ENCODE data around the gene KRT6C. TPM values are rescaled to one million over a fixed set of nuclear protein-coding genes. Genes with fewer than 3 reads are reported as not detected.
"Not testable (repeated sequence)": the region's sequence is repeated elsewhere in the genome, so short reads cannot be mapped to it uniquely, and the experiment has no call there.

Gene KRT6C
- total RNA-seq, 2 experiments from 2014 or later: not detected

DNA sequence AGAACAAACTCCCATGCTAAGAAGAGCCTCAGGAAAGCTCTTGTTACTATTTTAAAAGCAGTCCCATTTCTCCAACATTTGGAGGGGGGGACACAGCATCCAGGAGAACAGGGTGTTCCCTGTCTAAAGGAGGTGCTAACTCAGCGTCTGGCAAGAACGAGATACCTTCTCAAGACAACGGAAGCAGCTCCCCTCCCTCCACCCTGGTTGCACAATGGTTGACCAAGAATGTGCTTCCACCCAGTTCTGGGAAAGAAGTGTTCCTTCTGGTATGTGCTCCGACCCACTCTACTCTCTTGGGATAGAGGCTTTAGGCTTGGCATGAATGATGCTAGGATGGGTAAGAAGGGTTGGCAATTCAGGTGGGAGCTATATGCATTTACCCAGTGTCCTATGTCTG, 20.9 kb upstream of the KRT6C start:
- Mint-ChIP-seq H3K27me3 (peaks cover 26% of the 10 kb centered on the region), H3K4me3 (no peak overlapping the region), H3K36me3 (ENCODE audit: low read depth) (no peaks in the 10 kb centered on the region), H3K27ac (no peak overlapping the region), H3K4me1 (no peaks in the 10 kb centered on the region), H3K9me3 (no peaks in the 10 kb centered on the region)
- ChIA-PET CTCF (no interaction called here), POLR2A (no interaction called here)
- DNase-seq: no peak

DNA sequence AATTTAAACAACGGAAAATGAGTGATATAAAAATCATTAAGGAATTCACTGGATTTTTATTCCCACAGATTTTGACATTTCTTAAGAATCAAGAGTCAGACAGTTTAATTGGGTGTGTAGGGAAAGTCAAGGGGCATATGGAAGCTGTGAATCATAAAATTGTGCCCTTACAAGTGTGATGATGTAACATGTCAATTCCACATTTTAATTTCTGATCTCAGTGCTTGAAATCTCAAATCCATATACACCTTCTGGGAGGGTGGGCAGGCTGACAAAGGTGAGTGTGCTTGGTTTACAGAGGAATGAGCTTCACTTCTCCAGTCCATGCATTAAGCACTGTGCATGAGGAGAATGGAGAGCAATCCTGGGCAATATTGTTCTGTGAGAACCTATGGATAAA, 20.5 kb upstream of the KRT6C start:
- no peak overlapping the region for H3K27ac Mint-ChIP-seq
- peaks cover 26% of the 10 kb centered on the region for H3K27me3 Mint-ChIP-seq
- H3K4me1 Mint-ChIP-seq: no peaks in the 10 kb centered on the region
- no peak for DNase-seq
- H3K4me3 Mint-ChIP-seq: no peak overlapping the region
- no peaks in the 10 kb centered on the region for H3K9me3 Mint-ChIP-seq
- ChIA-PET POLR2A (no interaction called here), CTCF (no interaction called here)
- H3K36me3 Mint-ChIP-seq (ENCODE audit: low read depth): no peaks in the 10 kb centered on the region

DNA sequence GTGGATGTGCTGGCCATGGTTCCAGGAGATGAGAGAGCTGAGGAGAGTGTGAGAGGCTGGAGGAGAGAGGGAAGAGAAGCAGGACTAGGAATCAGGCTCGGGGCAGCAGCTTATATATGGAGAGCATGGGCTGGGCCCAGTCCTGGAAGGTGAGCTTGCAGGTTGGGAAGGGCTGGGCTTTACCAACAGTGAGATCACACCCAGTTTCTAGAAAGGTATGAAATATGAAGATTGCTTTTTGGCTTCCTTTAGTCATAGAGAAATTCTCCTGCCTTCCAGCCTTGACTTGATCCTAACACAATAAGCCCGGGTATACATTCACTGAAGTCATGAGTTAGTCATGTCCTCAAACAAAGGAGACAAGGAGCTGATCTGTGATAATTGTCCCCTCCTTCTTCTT, 19.6 kb upstream of the KRT6C start, which contains the start of gene KRT6A:
Gene KRT6A, minus strand, starts transcription at position 86 of the 400 bp plus-strand sequence. Its CDS starts 69 bp downstream, at position 17.
- Mint-ChIP-seq H3K27me3 (peaks cover 22% of the 10 kb centered on the region), H3K4me1 (no peaks in the 10 kb centered on the region), H3K27ac (no peak within 1 kb of the TSS), H3K36me3 (ENCODE audit: low read depth) (no peaks in the 10 kb centered on the region), H3K4me3 (no peak within 1 kb of the TSS), H3K9me3 (no peaks in the 10 kb centered on the region)
- POLR2A ChIA-PET: no interaction called here
- CTCF ChIA-PET: no interaction called here
- DNase-seq: no peak

DNA sequence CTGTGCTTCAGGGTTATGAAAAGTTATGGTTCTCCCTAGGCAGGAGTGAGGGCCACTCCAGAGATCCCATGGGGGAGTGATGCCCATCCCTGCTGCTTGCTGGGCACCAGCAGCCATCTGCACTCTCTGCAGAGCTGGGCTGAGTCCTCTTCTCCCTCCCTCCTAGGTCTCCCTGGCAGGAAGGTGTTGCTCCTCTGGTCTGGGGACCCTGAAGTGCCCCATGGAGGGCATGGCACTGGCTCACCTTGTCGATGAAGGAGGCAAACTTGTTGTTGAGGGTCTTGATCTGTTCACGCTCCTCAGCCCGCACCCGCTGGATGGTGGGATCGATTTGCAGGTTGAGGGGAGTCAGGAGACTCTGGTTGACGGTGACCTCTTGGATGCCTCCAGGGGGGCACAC, 18.8 kb upstream of the KRT6C start:
- H3K36me3 Mint-ChIP-seq (ENCODE audit: low read depth); H3K4me1 Mint-ChIP-seq; H3K4me3 Mint-ChIP-seq; H3K27ac Mint-ChIP-seq; CTCF ChIA-PET; DNase-seq; POLR2A ChIA-PET; H3K9me3 Mint-ChIP-seq: not testable (repeated sequence)
- peaks cover 19% of the 10 kb centered on the region for H3K27me3 Mint-ChIP-seq

DNA sequence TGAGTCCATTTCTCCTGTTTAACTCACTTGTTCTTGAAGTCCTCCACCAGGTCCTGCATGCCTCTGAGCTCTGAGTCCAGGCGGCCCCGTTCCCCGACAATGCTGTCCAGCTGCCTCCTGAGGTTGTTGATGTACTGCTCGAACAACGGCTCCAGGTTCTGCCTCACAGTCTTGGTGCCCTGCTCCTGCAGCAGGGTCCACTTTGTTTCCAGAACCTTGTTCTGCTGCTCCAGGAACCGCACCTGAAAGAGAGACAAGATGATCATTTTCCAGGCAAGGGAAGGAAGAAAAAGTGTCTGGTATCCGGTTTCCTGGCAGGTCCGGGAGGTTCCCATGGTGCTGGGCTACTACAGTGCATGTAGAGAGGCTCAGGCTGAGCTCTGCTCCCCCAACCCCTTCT, 17.9 kb upstream of the KRT6C start:
- peaks cover 25% of the 10 kb centered on the region for H3K27me3 Mint-ChIP-seq
- H3K9me3 Mint-ChIP-seq; H3K4me1 Mint-ChIP-seq; POLR2A ChIA-PET; DNase-seq; H3K4me3 Mint-ChIP-seq; H3K36me3 Mint-ChIP-seq (ENCODE audit: low read depth); H3K27ac Mint-ChIP-seq; CTCF ChIA-PET: not testable (repeated sequence)

DNA sequence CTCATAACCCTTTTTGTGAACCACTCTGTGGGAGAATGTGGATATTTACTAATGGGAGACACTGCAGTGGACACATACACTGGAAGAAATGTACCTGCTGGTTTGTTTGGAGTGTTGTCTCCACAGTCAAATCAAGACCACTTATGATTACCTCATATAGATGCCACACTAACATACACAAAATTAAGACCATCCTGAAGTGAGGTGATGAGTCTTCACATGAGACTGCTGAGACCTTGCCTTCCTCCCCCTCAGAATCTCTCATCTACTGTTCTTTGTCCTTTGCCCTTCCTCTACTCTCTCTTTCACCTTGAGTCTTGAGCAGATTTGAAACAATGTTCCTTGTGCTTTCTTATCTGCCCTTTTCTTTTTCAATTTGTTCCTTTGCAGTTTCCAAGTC, 15.1 kb upstream of the KRT6C start:
- CTCF ChIA-PET: no interaction called here
- peaks cover 29% of the 10 kb centered on the region for H3K27me3 Mint-ChIP-seq
- H3K36me3 Mint-ChIP-seq (ENCODE audit: low read depth): no peaks in the 10 kb centered on the region
- POLR2A ChIA-PET: no interaction called here
- peaks cover 4% of the 10 kb centered on the region for H3K9me3 Mint-ChIP-seq
- H3K4me1 Mint-ChIP-seq: no peaks in the 10 kb centered on the region
- H3K27ac Mint-ChIP-seq: no peak overlapping the region
- no peak overlapping the region for H3K4me3 Mint-ChIP-seq
- no peak for DNase-seq

DNA sequence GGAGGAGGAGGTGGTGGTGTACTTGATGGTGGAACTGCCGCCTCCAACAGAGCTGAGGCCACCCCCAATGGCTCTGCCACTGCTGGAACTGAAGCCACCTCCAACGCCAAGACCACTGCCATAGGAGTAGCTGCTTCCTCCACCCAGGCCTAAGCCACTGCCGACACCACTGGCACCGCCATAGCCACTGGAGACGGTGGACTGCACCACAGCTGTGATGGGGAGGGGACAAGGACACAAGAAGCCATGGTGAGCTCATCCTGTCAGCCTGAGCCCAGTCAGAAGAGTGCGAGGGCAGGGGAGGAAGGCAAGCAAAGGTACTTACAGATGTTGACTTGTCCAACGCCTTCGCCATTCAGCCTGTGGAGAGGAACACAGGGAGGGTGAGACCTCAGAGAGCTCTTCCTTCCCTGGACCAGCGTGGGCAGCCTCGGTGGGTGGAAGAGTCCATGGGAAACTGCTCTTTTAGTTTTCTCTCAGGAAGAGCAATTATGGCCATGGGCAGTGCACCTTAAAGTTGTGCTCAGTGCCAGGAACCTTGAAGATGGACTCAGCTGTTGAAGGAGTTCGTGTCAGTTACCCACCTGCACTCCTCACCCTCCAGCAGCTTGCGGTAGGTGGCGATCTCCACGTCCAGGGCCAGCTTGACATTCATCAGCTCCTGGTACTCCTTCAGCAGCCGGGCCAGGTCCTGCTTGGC, 14.3 kb upstream of the KRT6C start:
- DNase-seq; H3K4me1 Mint-ChIP-seq; H3K4me3 Mint-ChIP-seq; H3K27ac Mint-ChIP-seq; H3K36me3 Mint-ChIP-seq (ENCODE audit: low read depth); POLR2A ChIA-PET; H3K9me3 Mint-ChIP-seq; CTCF ChIA-PET: not testable (repeated sequence)
- peaks cover 34% of the 10 kb centered on the region for H3K27me3 Mint-ChIP-seq

DNA sequence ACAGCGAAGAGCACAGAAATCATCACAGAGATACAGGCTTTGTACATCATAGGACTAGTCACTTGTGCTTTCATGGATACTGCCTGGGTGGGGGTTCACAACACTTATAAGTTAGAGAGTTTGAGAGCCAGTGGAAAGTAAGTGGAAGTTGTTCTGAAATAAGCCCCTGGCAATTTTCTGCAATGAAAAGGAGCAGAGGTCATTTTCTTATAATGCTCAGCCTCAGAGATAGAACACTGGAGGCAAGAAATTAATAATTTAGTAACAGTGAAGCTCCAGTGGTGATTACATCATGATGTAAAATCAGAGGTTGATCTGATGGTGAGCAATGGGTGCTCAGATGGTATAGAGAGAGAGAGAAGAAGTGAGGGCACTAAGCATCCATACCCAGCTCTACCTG, 13.6 kb upstream of the KRT6C start:
- no peak for DNase-seq
- H3K4me1 Mint-ChIP-seq: no peaks in the 10 kb centered on the region
- H3K9me3 Mint-ChIP-seq: peaks cover 4% of the 10 kb centered on the region
- no peak overlapping the region for H3K27ac Mint-ChIP-seq
- ChIA-PET CTCF (no interaction called here), POLR2A (no interaction called here)
- peaks cover 37% of the 10 kb centered on the region for H3K27me3 Mint-ChIP-seq
- H3K4me3 Mint-ChIP-seq: no peak overlapping the region
- no peaks in the 10 kb centered on the region for H3K36me3 Mint-ChIP-seq (ENCODE audit: low read depth)

DNA sequence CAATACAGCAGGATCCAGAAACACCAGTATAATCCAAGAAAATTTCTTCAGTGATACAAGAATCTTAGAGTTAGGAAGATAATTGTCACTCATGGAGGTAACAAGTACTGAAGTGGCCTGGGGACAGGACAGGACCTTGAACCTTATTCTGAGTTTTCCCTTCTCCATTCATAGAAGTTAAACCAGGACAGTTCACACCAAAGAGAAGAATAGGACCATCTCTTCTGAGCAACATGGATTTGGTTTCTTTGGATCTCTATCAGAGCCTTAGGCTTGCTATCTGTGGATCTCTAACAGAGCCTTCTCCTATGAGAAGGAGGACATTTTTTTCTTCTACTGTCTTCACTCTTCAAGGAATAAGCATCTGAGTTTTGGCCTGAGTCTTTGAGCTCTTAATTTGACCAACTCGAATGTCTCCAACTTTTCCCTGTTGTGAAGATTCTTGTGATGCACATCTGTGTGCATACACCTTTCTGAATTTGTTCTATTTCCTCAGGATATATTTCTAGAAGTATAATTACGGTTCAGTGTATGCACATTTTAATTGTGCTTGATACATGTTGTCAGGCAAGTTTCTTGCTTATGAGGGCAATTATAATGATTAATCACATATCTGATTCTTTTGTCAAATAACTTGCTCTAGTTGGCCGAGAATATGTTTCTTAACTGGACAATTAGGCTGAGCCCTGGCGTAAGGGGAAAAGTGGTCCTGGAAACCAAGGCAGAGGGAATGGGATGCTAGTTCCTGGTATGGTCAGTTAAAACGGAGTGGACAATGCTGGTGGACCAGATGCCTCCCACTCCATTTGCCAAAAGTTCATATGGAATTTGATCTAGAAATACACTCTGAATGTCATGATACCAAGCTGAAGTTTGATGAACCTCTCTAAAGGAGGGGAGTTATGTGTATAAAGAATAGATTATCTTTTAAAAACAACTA, 12.8 kb upstream of the KRT6C start:
- CTCF ChIA-PET: no interaction called here
- H3K9me3 Mint-ChIP-seq: peaks cover 4% of the 10 kb centered on the region
- H3K4me3 Mint-ChIP-seq: no peak overlapping the region
- H3K4me1 Mint-ChIP-seq: no peaks in the 10 kb centered on the region
- DNase-seq: no peak
- POLR2A ChIA-PET: no interaction called here
- peaks cover 41% of the 10 kb centered on the region for H3K27me3 Mint-ChIP-seq
- no peak overlapping the region for H3K27ac Mint-ChIP-seq
- H3K36me3 Mint-ChIP-seq (ENCODE audit: low read depth): no peaks in the 10 kb centered on the region

DNA sequence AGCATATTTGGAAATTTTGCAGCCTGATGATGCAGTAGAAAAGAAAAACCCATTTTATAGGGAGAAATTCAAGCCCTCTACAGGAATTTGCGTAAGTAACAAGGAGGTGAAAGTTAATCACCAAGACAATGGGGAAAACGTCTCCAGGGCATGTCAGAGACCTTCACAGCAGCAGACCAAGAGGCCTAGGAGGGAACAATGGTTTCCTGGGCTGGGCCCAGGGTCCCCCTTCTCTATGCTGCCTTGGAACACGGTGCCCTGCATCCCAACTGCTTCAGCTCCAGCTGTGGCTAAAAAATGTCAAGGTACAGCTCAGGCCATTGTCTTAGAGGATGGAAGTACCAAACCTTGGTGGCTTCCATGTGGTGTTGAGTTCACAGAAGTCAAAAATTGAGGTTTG, 6.5 kb upstream of the KRT6C start:
- ChIA-PET CTCF (no interaction called here), POLR2A (no interaction called here)
- no peak overlapping the region for H3K4me3 Mint-ChIP-seq
- no peaks in the 10 kb centered on the region for H3K36me3 Mint-ChIP-seq (ENCODE audit: low read depth)
- DNase-seq: no peak
- H3K27ac Mint-ChIP-seq: no peak overlapping the region
- peaks cover 5% of the 10 kb centered on the region for H3K9me3 Mint-ChIP-seq
- H3K27me3 Mint-ChIP-seq: peaks cover 50% of the 10 kb centered on the region
- H3K4me1 Mint-ChIP-seq: no peaks in the 10 kb centered on the region

DNA sequence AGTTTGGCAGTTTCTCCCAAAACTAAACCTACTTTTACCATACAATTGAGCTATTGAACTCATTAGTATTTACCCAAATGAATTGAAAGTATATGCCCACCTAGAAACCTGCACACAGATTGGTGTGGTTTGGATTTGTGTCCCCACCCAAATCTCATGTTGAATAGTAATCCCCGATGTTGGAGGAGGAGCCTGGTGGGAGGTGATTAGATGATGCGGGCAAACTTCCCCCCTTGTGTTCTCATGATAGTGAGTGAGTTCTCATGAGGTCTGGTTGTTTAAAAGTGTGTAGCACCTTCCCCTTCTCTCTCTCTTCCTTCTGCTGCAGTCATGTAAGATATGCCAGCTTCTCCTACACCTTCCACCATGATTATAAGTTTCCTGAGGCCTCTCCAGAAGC, 4.0 kb upstream of the KRT6C start:
- no peak overlapping the region for H3K4me3 Mint-ChIP-seq

DNA sequence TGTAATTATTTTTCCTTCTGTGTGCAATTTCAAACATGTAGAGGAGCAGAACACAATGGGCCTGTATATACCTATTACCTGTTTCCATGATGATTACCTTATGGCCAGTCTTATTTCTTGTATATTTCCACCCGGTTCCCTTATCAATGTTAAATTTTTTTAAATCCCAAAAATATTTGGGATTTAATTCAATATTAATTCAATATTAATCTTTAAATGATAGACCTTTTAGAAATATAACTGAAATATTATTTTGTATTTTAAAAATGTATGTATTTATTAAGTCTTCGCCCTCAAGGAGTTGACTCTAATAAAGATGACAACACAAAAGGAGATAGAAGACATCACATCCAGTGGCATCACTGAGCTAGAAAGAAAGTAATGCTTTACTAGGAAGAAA, 607 bp upstream of the KRT6C start:
- DNase-seq: no peak
- H3K27ac Mint-ChIP-seq: no peak overlapping the region
- ChIA-PET POLR2A (no interaction called here), CTCF (no interaction called here)
- H3K9me3 Mint-ChIP-seq: peaks cover 2% of the 10 kb centered on the region
- H3K4me1 Mint-ChIP-seq: no peaks in the 10 kb centered on the region
- H3K27me3 Mint-ChIP-seq: peaks cover 23% of the 10 kb centered on the region
- H3K4me3 Mint-ChIP-seq: no peak overlapping the region
- H3K36me3 Mint-ChIP-seq (ENCODE audit: low read depth): no peaks in the 10 kb centered on the region

More for the DNA sequence above, 4.0 kb upstream of the KRT6C start:
- ChIA-PET CTCF (no interaction called here), POLR2A (no interaction called here)
- Mint-ChIP-seq H3K9me3 (peaks cover 2% of the 10 kb centered on the region), H3K4me1 (no peaks in the 10 kb centered on the region), H3K36me3 (ENCODE audit: low read depth) (no peaks in the 10 kb centered on the region), H3K27me3 (peaks cover 30% of the 10 kb centered on the region), H3K27ac (no peak overlapping the region)
- DNase-seq: no peak

DNA sequence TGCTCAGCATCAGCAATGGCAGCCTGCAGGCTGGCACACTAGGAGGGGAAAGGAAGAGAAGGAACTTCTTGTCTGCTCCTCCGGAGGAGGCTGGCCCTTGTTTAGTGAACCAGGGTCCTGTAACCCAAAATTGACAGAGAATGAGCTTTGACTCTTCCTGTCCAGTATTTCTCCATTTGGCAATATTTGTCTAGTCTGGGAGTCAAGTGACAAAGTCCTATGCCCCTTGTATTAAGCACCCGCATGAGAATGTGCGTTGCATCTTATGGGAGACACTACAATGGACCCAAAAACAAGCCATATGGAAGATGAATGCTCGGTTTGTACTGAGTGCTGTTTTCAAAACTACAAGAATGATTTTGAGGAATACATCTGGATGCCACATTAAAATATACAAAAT, 3.8 kb downstream of the KRT6C start:
- no peaks in the 10 kb centered on the region for H3K36me3 Mint-ChIP-seq (ENCODE audit: low read depth)
- H3K27me3 Mint-ChIP-seq: peaks cover 15% of the 10 kb centered on the region
- DNase-seq: no peak
- no peaks in the 10 kb centered on the region for H3K4me1 Mint-ChIP-seq
- CTCF ChIA-PET: no interaction called here
- no peak overlapping the region for H3K27ac Mint-ChIP-seq
- no peaks in the 10 kb centered on the region for H3K9me3 Mint-ChIP-seq
- no peak overlapping the region for H3K4me3 Mint-ChIP-seq
- POLR2A ChIA-PET: no interaction called here

DNA sequence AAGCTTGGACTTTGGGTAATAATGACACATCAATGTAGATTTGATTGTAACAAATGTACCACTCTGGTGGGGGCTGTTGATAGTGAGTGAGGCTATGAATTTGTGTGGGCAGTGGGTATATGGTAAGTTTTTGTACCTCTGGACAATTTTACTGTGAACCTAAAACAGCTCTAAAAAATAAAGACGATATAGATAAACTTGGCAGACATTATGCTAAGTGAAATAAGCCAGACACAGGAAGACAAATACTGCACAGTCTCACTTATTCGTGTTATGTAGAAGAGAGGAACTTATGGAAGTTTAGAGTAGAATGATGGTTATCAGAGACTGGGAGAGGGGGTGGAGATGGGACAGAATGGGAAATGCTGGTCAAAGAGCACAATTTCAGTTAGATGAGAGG, 8.7 kb downstream of the KRT6C start:
- no peak overlapping the region for H3K27ac Mint-ChIP-seq
- CTCF ChIA-PET: no interaction called here

More for the DNA sequence above, 8.7 kb downstream of the KRT6C start:
- DNase-seq: no peak
- Mint-ChIP-seq H3K9me3 (no peaks in the 10 kb centered on the region), H3K36me3 (ENCODE audit: low read depth) (no peaks in the 10 kb centered on the region), H3K27me3 (peaks cover 32% of the 10 kb centered on the region), H3K4me3 (no peak overlapping the region), H3K4me1 (no peaks in the 10 kb centered on the region)
- POLR2A ChIA-PET: no interaction called here
